Erythroblast (primary cell): ENCODE results near the gene TRIP6.

ENCODE experiments used
- GATA1 ChIP-seq: IDR thresholded peaks from 2 replicates; pipeline ENCODE4 v1.6.1; 2011; ENCODE audit warnings: low read depth, mild to moderate bottlenecking, control low read depth, low read length, moderate library complexity
- POLR2A ChIP-seq: IDR thresholded peaks from 2 replicates; pipeline ENCODE4 v1.6.1; 2011; ENCODE audit warnings: mild to moderate bottlenecking, low read length

GRCh38 chr7:100895701-100895955 is 28.4 kb downstream of the TRIP6 start, which contains the start of gene ACHE:
- no peak for TF ChIP-seq POLR2A
- TF ChIP-seq GATA1: no peak
